IPS-NIHi7 (cell line): ENCODE measurements around the gene PLCB1.

ENCODE experiments used
- DNase-seq: peaks from one replicate; pipeline ENCODE4 v3.0.0; 2012; ENCODE audit warnings: mixed read lengths; ENCODE audit errors: extremely low spot score

Gene PLCB1

GRCh38 chr20:8505476-8506200, 373.6 kb downstream of the PLCB1 start:
- no peak for DNase-seq

- no peak for DNase-seq
Observed at GRCh38 chr20:8507231-8507630, 375.2 kb downstream of the PLCB1 start.

GRCh38 chr20:8509809-8510208, 377.7 kb downstream of the PLCB1 start:
- no peak for DNase-seq

- no peak for DNase-seq
Observed at GRCh38 chr20:8510808-8511207, 378.7 kb downstream of the PLCB1 start.

GRCh38 chr20:8512003-8512402, 379.9 kb downstream of the PLCB1 start:
- no peak for DNase-seq

- no peak for DNase-seq
Observed at GRCh38 chr20:8515810-8516435, 383.9 kb downstream of the PLCB1 start.

- no peak for DNase-seq
Observed at GRCh38 chr20:8518878-8519277, 386.8 kb downstream of the PLCB1 start.

- no peak for DNase-seq
Observed at GRCh38 chr20:8519887-8520286, 387.8 kb downstream of the PLCB1 start.

- DNase-seq: no peak
Observed at GRCh38 chr20:8522168-8522567, 390.1 kb downstream of the PLCB1 start.

GRCh38 chr20:8523684-8524083, 391.6 kb downstream of the PLCB1 start:
- DNase-seq: peak; percentile 16

- peak; percentile 13 for DNase-seq
Observed at GRCh38 chr20:8524101-8525016, 392.3 kb downstream of the PLCB1 start.

GRCh38 chr20:8525017-8525343, 392.9 kb downstream of the PLCB1 start:
- no peak for DNase-seq

GRCh38 chr20:8526610-8527009, 394.5 kb downstream of the PLCB1 start:
- no peak for DNase-seq

GRCh38 chr20:8527998-8528723, 396.1 kb downstream of the PLCB1 start:
- DNase-seq: no peak

- no peak for DNase-seq
Observed at GRCh38 chr20:8530022-8530421, 398.0 kb downstream of the PLCB1 start.

- no peak for DNase-seq
Observed at GRCh38 chr20:8532169-8532568, 400.1 kb downstream of the PLCB1 start.

- peak; percentile 64 for DNase-seq
Observed at GRCh38 chr20:8534368-8535160, 402.5 kb downstream of the PLCB1 start.

- peak; percentile 35 for DNase-seq
Observed at GRCh38 chr20:8535403-8536261, 403.6 kb downstream of the PLCB1 start.

- no peak for DNase-seq
Observed at GRCh38 chr20:8536262-8536618, 404.2 kb downstream of the PLCB1 start.

GRCh38 chr20:8540466-8540865, 408.4 kb downstream of the PLCB1 start:
- peak; percentile 13 for DNase-seq
